Measurements from ENCODE around the gene CNOT10.

- TF ChIP-seq CTCF (IDR thresholded peaks at IDR 0.05) (no peak), EP300 (IDR thresholded peaks at IDR 0.05) (no peak), POLR2A (IDR thresholded peaks at IDR 0.05) (no peak)
These were observed 24.4 kb upstream of the CNOT10 start for GRCh38 chr3:32660634-32661033.
